Measurements from ENCODE around the gene SLC10A7. TPM values are rescaled to one million over a fixed set of nuclear protein-coding genes. Genes with fewer than 3 reads are reported as not detected.

SLC10A7 gene
- total and polyA plus RNA-seq, 2 donors from 2014 or later: 1.9 to 15.1 TPM

- no peaks in the 10 kb centered on the region for H3K27me3 ChIP-seq (ENCODE audit: control insufficient read depth, insufficient read depth, low read length)
- H3K27ac ChIP-seq (ENCODE audit: low read depth in 2 of 2, low read length in 2 of 2): no peak overlapping the region
- H3K4me1 ChIP-seq (ENCODE audit: control insufficient read depth in 2 of 3, insufficient read depth in 2 of 3, low read depth in 1 of 3, low read length in 3 of 3): no peaks in the 10 kb centered on the region
- H3K9me3 ChIP-seq (ENCODE audit: control insufficient read depth in 2 of 3, insufficient read depth in 1 of 3, low read length in 3 of 3): no peaks in the 10 kb centered on the region
- peaks cover 0 to 2% (median 0%) of the 10 kb centered on the region in 3 donors for H3K36me3 ChIP-seq (ENCODE audit: control insufficient read depth in 2 of 3, insufficient read depth in 3 of 3, low read length in 3 of 3)
- DNase-seq (no peak), FAIRE-seq (no peak)
- intact Hi-C loops (cut with DNase I): no loop called here
- H3K9ac ChIP-seq (ENCODE audit: low read length in 3 of 3): no peak overlapping the region
- no peak overlapping the region for H3K4me3 ChIP-seq (ENCODE audit: low read length in 3 of 3)
- TF ChIP-seq CTCF (IDR thresholded peaks at IDR 0.05; ENCODE audit: borderline replicate concordance, extremely low read depth, insufficient read depth): no peak
Observed at GRCh38 chr4:146265950-146266490, 255.7 kb downstream of the SLC10A7 start.

GRCh38 chr4:146263793-146264192 is 257.9 kb downstream of the SLC10A7 start:
- Histone ChIP-seq H3K27ac (ENCODE audit: low read depth in 2 of 2, low read length in 2 of 2) (no peak overlapping the region), H3K27me3 (ENCODE audit: control insufficient read depth, insufficient read depth, low read length) (no peaks in the 10 kb centered on the region), H3K4me1 (ENCODE audit: control insufficient read depth in 2 of 3, insufficient read depth in 2 of 3, low read depth in 1 of 3, low read length in 3 of 3) (no peaks in the 10 kb centered on the region), H3K4me3 (ENCODE audit: low read length in 3 of 3) (no peak overlapping the region), H3K9me3 (ENCODE audit: control insufficient read depth in 2 of 3, insufficient read depth in 1 of 3, low read length in 3 of 3) (no peaks in the 10 kb centered on the region), H3K36me3 (ENCODE audit: control insufficient read depth in 2 of 3, insufficient read depth in 3 of 3, low read length in 3 of 3) (peaks cover 0 to 2% (median 0%) of the 10 kb centered on the region in 3 donors), H3K9ac (ENCODE audit: low read length in 3 of 3) (no peak overlapping the region)
- intact Hi-C loops (cut with DNase I): no loop called here
- no peak for TF ChIP-seq CTCF (IDR thresholded peaks at IDR 0.05; ENCODE audit: borderline replicate concordance, extremely low read depth, insufficient read depth)
- no peak for DNase-seq
- no peak for FAIRE-seq

GRCh38 chr4:146261041-146261440 is 260.7 kb downstream of the SLC10A7 start:
- no peak for TF ChIP-seq CTCF (IDR thresholded peaks at IDR 0.05; ENCODE audit: borderline replicate concordance, extremely low read depth, insufficient read depth)
- DNase-seq: no peak
- H3K9me3 ChIP-seq (ENCODE audit: control insufficient read depth in 2 of 3, insufficient read depth in 1 of 3, low read length in 3 of 3): no peaks in the 10 kb centered on the region
- no peak overlapping the region for H3K9ac ChIP-seq (ENCODE audit: low read length in 3 of 3)
- intact Hi-C loops (cut with DNase I): no loop called here
- H3K27me3 ChIP-seq (ENCODE audit: control insufficient read depth, insufficient read depth, low read length): no peaks in the 10 kb centered on the region
- H3K27ac ChIP-seq (ENCODE audit: low read depth in 2 of 2, low read length in 2 of 2): no peak overlapping the region
- no peak for FAIRE-seq
- peaks cover 0 to 2% (median 0%) of the 10 kb centered on the region in 3 donors for H3K36me3 ChIP-seq (ENCODE audit: control insufficient read depth in 2 of 3, insufficient read depth in 3 of 3, low read length in 3 of 3)
- no peak overlapping the region for H3K4me3 ChIP-seq (ENCODE audit: low read length in 3 of 3)
- no peaks in the 10 kb centered on the region for H3K4me1 ChIP-seq (ENCODE audit: control insufficient read depth in 2 of 3, insufficient read depth in 2 of 3, low read depth in 1 of 3, low read length in 3 of 3)

- no peak overlapping the region for H3K4me3 ChIP-seq (ENCODE audit: low read length in 3 of 3)
- peaks cover 0 to 2% (median 0%) of the 10 kb centered on the region in 3 donors for H3K36me3 ChIP-seq (ENCODE audit: control insufficient read depth in 2 of 3, insufficient read depth in 3 of 3, low read length in 3 of 3)
- intact Hi-C loops (cut with DNase I): no loop called here
- H3K9ac ChIP-seq (ENCODE audit: low read length in 3 of 3): no peak overlapping the region
- DNase-seq (no peak), FAIRE-seq (no peak)
- no peak overlapping the region for H3K27ac ChIP-seq (ENCODE audit: low read depth in 2 of 2, low read length in 2 of 2)
- no peaks in the 10 kb centered on the region for H3K27me3 ChIP-seq (ENCODE audit: control insufficient read depth, insufficient read depth, low read length)
- no peak for TF ChIP-seq CTCF (IDR thresholded peaks at IDR 0.05; ENCODE audit: borderline replicate concordance, extremely low read depth, insufficient read depth)
- H3K4me1 ChIP-seq (ENCODE audit: control insufficient read depth in 2 of 3, insufficient read depth in 2 of 3, low read depth in 1 of 3, low read length in 3 of 3): no peaks in the 10 kb centered on the region
- no peaks in the 10 kb centered on the region for H3K9me3 ChIP-seq (ENCODE audit: control insufficient read depth in 2 of 3, insufficient read depth in 1 of 3, low read length in 3 of 3)
Observed at GRCh38 chr4:146260521-146260920, 261.2 kb downstream of the SLC10A7 start.
